DND-41 (cell line): Measurements from ENCODE around the gene PTER.

ENCODE experiments used
- ATAC-seq: fragments of 200-7000 bp; cut with Tn5 transposase; 3 replicates; pipeline ENCODE4 v1.9.1; 2021; ENCODE audit warnings: low read depth; ENCODE audit not compliant: insufficient read depth
- DNase-seq: peaks from one replicate; pipeline ENCODE4 v3.0.0-alpha.2; 2020
- H2AFZ ChIP-seq: 2 replicates; pipeline ENCODE4 v1.6.0; 2012; ENCODE audit warnings: low read depth, low read length
- H3K27ac ChIP-seq: 2 replicates; pipeline ENCODE4 v1.5.1; 2012; ENCODE audit warnings: low read length, inconsistent platforms
- H3K27me3 ChIP-seq: fragments of 200-600 bp; sonication (generic); 2 replicates; pipeline ENCODE4 v1.6.0; 2012; ENCODE audit warnings: low read length, mild to moderate bottlenecking, inconsistent platforms; ENCODE audit not compliant: insufficient read depth, poor library complexity
- H3K36me3 ChIP-seq: 2 replicates; pipeline ENCODE4 v1.5.1; 2012; ENCODE audit warnings: low read length, inconsistent platforms; ENCODE audit not compliant: insufficient read depth
- H3K4me1 ChIP-seq: 2 replicates; pipeline ENCODE4 v1.5.1; 2012; ENCODE audit warnings: mild to moderate bottlenecking, low read length; ENCODE audit not compliant: insufficient read depth
- H3K4me2 ChIP-seq: 2 replicates; pipeline ENCODE4 v1.6.0; 2012; ENCODE audit warnings: mild to moderate bottlenecking, moderate library complexity, low read length, inconsistent platforms; ENCODE audit not compliant: insufficient read depth
- H3K4me3 ChIP-seq, 2 experiments: fragments of 200-600 bp in 1 of 2; shearing (Covaris generic) in 1 of 2; 2 replicates each; pipeline ENCODE4 v1.5.1; 2012 to 2016; ENCODE audit warnings: inconsistent platforms in 2 of 2, low read length in 2 of 2, mild to moderate bottlenecking in 2 of 2, low read depth in 1 of 2, moderate library complexity in 1 of 2
- H3K79me2 ChIP-seq: 2 replicates; pipeline ENCODE4 v1.6.0; 2012; ENCODE audit warnings: low read length, inconsistent platforms; ENCODE audit not compliant: insufficient read depth
- H3K9ac ChIP-seq: 2 replicates; pipeline ENCODE4 v1.6.0; 2012; ENCODE audit warnings: low read depth, mild to moderate bottlenecking, inconsistent platforms, low read length, moderate library complexity
- H3K9me3 ChIP-seq: 2 replicates; pipeline ENCODE4 v1.5.1; 2012; ENCODE audit warnings: low read length, moderate library complexity, mild to moderate bottlenecking, inconsistent platforms; ENCODE audit not compliant: insufficient read depth, severe bottlenecking
- H4K20me1 ChIP-seq: 2 replicates; pipeline ENCODE4 v1.6.0; 2012; ENCODE audit warnings: low read length; ENCODE audit not compliant: insufficient read depth
- CTCF ChIP-seq: IDR thresholded peaks from 2 replicates; pipeline ENCODE4 v1.5.1; 2012; ENCODE audit warnings: borderline replicate concordance, low read length, moderate library complexity, mild to moderate bottlenecking; ENCODE audit not compliant: poor library complexity, severe bottlenecking; ENCODE audit errors: extremely low read depth
- EZH2 ChIP-seq: IDR thresholded peaks from 3 replicates; pipeline ENCODE4 v1.6.1; 2012; ENCODE audit warnings: borderline replicate concordance, low read depth, mild to moderate bottlenecking, moderate library complexity, low read length, inconsistent platforms; ENCODE audit not compliant: severe bottlenecking

The PTER gene

GRCh38 chr10:16459423-16459939 lies 22.7 kb downstream of the PTER start:
- no peaks in the 10 kb centered on the region for H3K9me3 ChIP-seq
- H3K36me3 ChIP-seq, result peaks cover 7% of the 10 kb centered on the region; the same call in 1 of the 2 replicates
- no peaks in the 10 kb centered on the region for H3K4me1 ChIP-seq
- no peaks in the 10 kb centered on the region for H3K27me3 ChIP-seq
- peaks cover 56% of the 10 kb centered on the region for H3K79me2 ChIP-seq
- DNase-seq (no peak), ATAC-seq (no peak)
- peaks cover 16% of the 10 kb centered on the region; the same call in 1 of the 2 replicates for H4K20me1 ChIP-seq
- no peak overlapping the region for H3K4me2 ChIP-seq
- TF ChIP-seq EZH2, result no peak
- TF ChIP-seq CTCF, result no peak
- H3K27ac ChIP-seq, result no peak overlapping the region
- H3K4me3 ChIP-seq, result no peak overlapping the region
- no peak overlapping the region for H3K9ac ChIP-seq
- H2AFZ ChIP-seq, result no peak overlapping the region

- H3K9me3 ChIP-seq, result no peaks in the 10 kb centered on the region
- ATAC-seq, result no peak
- H3K27me3 ChIP-seq, result no peaks in the 10 kb centered on the region
- peaks cover 52% of the 10 kb centered on the region for H3K79me2 ChIP-seq
- peaks cover 13% of the 10 kb centered on the region; the same call in 1 of the 2 replicates for H3K36me3 ChIP-seq
- no peak overlapping the region for H3K4me3 ChIP-seq
- H2AFZ ChIP-seq, result no peak overlapping the region
- TF ChIP-seq EZH2, result no peak
- no peak for TF ChIP-seq CTCF
- H3K9ac ChIP-seq, result no peak overlapping the region
- DNase-seq, result no peak
- no peak overlapping the region for H3K27ac ChIP-seq
- H3K4me1 ChIP-seq, result no peaks in the 10 kb centered on the region
- H4K20me1 ChIP-seq, result peaks cover 6% of the 10 kb centered on the region; the same call in 1 of the 2 replicates
- no peak overlapping the region for H3K4me2 ChIP-seq
These were observed 29.2 kb downstream of the PTER start for GRCh38 chr10:16466001-16466400.

- no peaks in the 10 kb centered on the region for H3K27me3 ChIP-seq
- H2AFZ ChIP-seq, result no peak overlapping the region
- H3K9ac ChIP-seq, result no peak overlapping the region
- no peak for DNase-seq
- no peaks in the 10 kb centered on the region for H3K4me1 ChIP-seq
- TF ChIP-seq EZH2 (no peak), CTCF (no peak)
- no peak for ATAC-seq
- peaks cover 7% of the 10 kb centered on the region; the same call in 1 of the 2 replicates for H4K20me1 ChIP-seq
- H3K27ac ChIP-seq, result no peak overlapping the region
- H3K9me3 ChIP-seq, result no peaks in the 10 kb centered on the region
- no peak overlapping the region for H3K4me2 ChIP-seq
- H3K36me3 ChIP-seq, result 0 out of 2 replicates have a peak, but pooled peaks cover 6% of the 10 kb centered on the region
- no peak overlapping the region for H3K4me3 ChIP-seq
- H3K79me2 ChIP-seq, result peaks cover 28% of the 10 kb centered on the region
These were observed 33.9 kb downstream of the PTER start for GRCh38 chr10:16470747-16471146.

- no peaks in the 10 kb centered on the region for H3K9me3 ChIP-seq
- no peak overlapping the region for H3K4me3 ChIP-seq
- H3K27ac ChIP-seq, result no peak overlapping the region
- H4K20me1 ChIP-seq, result peaks cover 7% of the 10 kb centered on the region; the same call in 1 of the 2 replicates
- no peak for DNase-seq
- no peak overlapping the region for H3K4me2 ChIP-seq
- H3K36me3 ChIP-seq, result 0 out of 2 replicates have a peak, but pooled peaks cover 6% of the 10 kb centered on the region
- H3K27me3 ChIP-seq, result no peaks in the 10 kb centered on the region
- no peaks in the 10 kb centered on the region for H3K4me1 ChIP-seq
- H3K79me2 ChIP-seq, result peaks cover 23% of the 10 kb centered on the region
- ATAC-seq, result no peak
- H2AFZ ChIP-seq, result no peak overlapping the region
- TF ChIP-seq EZH2 (no peak), CTCF (no peak)
- H3K9ac ChIP-seq, result no peak overlapping the region
These were observed 36.0 kb downstream of the PTER start for GRCh38 chr10:16472828-16473227.
